ENCODE measurements around the gene UBAC2.

UBAC2 gene

GRCh38 chr13:99223587-99223986 lies 22.9 kb downstream of the UBAC2 start:
- H3K4me3 ChIP-seq (ENCODE audit: low read depth, low read length, poor library complexity, severe bottlenecking): no peak overlapping the region
- H3K9me2 ChIP-seq (ENCODE audit: low read depth, low read length): no peaks in the 10 kb centered on the region
- peaks cover 7% of the 10 kb centered on the region; the same call in 1 of the 2 replicates for H4K20me1 ChIP-seq (ENCODE audit: insufficient read depth, low read length)
- H3K79me2 ChIP-seq (ENCODE audit: insufficient read depth, low read length): peaks cover 38% of the 10 kb centered on the region
- TF ChIP-seq CTCF (IDR thresholded peaks at IDR 0.05; ENCODE audit: low read length): no peak
- no peak for TF ChIP-seq EZH2 (IDR thresholded peaks at IDR 0.05; ENCODE audit: borderline replicate concordance, low read length)
- H3K4me2 ChIP-seq (ENCODE audit: low read length): no peak overlapping the region
- peaks cover 28% of the 10 kb centered on the region for H3K36me3 ChIP-seq (ENCODE audit: insufficient read depth, low read length)
- no peak overlapping the region for H2AFZ ChIP-seq (ENCODE audit: low read length)
- H3K27ac ChIP-seq (ENCODE audit: low read depth, low read length, poor library complexity, severe bottlenecking): no peak overlapping the region
- peaks cover 8% of the 10 kb centered on the region for H3K9me3 ChIP-seq (ENCODE audit: low read length)
- no peaks in the 10 kb centered on the region for H3F3A ChIP-seq (ENCODE audit: insufficient read depth, low read length)
- no peak overlapping the region for H3K9ac ChIP-seq (ENCODE audit: low read length)
- peaks cover 67% of the 10 kb centered on the region for H3K4me1 ChIP-seq (ENCODE audit: insufficient read depth, low read length, severe bottlenecking)
- 0 out of 2 replicates have a peak, but pooled peaks cover 4% of the 10 kb centered on the region for H3K27me3 ChIP-seq (ENCODE audit: insufficient read depth, low read length)

- peaks cover 38% of the 10 kb centered on the region for H3K79me2 ChIP-seq (ENCODE audit: insufficient read depth, low read length)
- H3K4me2 ChIP-seq (ENCODE audit: low read length): no peak overlapping the region
- H3K9me3 ChIP-seq (ENCODE audit: low read length): peaks cover 8% of the 10 kb centered on the region
- H3K4me1 ChIP-seq (ENCODE audit: insufficient read depth, low read length, severe bottlenecking): peaks cover 67% of the 10 kb centered on the region
- no peak for TF ChIP-seq CTCF (IDR thresholded peaks at IDR 0.05; ENCODE audit: low read length)
- no peak for TF ChIP-seq EZH2 (IDR thresholded peaks at IDR 0.05; ENCODE audit: borderline replicate concordance, low read length)
- peaks cover 7% of the 10 kb centered on the region; the same call in 1 of the 2 replicates for H4K20me1 ChIP-seq (ENCODE audit: insufficient read depth, low read length)
- 0 out of 2 replicates have a peak, but pooled peaks cover 4% of the 10 kb centered on the region for H3K27me3 ChIP-seq (ENCODE audit: insufficient read depth, low read length)
- H3K9me2 ChIP-seq (ENCODE audit: low read depth, low read length): no peaks in the 10 kb centered on the region
- no peak overlapping the region for H3K27ac ChIP-seq (ENCODE audit: low read depth, low read length, poor library complexity, severe bottlenecking)
- no peaks in the 10 kb centered on the region for H3F3A ChIP-seq (ENCODE audit: insufficient read depth, low read length)
- no peak overlapping the region for H2AFZ ChIP-seq (ENCODE audit: low read length)
- H3K36me3 ChIP-seq (ENCODE audit: insufficient read depth, low read length): peaks cover 28% of the 10 kb centered on the region
- H3K4me3 ChIP-seq (ENCODE audit: low read depth, low read length, poor library complexity, severe bottlenecking): no peak overlapping the region
- H3K9ac ChIP-seq (ENCODE audit: low read length): no peak overlapping the region
Observed at GRCh38 chr13:99224021-99224420, 23.4 kb downstream of the UBAC2 start.

- no peaks in the 10 kb centered on the region for H3K9me2 ChIP-seq (ENCODE audit: low read depth, low read length)
- no peak overlapping the region for H3K4me3 ChIP-seq (ENCODE audit: low read depth, low read length, poor library complexity, severe bottlenecking)
- H3K4me2 ChIP-seq (ENCODE audit: low read length): no peak overlapping the region
- H3K9ac ChIP-seq (ENCODE audit: low read length): no peak overlapping the region
- H3K36me3 ChIP-seq (ENCODE audit: insufficient read depth, low read length): peaks cover 28% of the 10 kb centered on the region
- no peaks in the 10 kb centered on the region for H3F3A ChIP-seq (ENCODE audit: insufficient read depth, low read length)
- 0 out of 2 replicates have a peak, but pooled peaks cover 4% of the 10 kb centered on the region for H3K27me3 ChIP-seq (ENCODE audit: insufficient read depth, low read length)
- peaks cover 72% of the 10 kb centered on the region for H3K4me1 ChIP-seq (ENCODE audit: insufficient read depth, low read length, severe bottlenecking)
- TF ChIP-seq CTCF (IDR thresholded peaks at IDR 0.05; ENCODE audit: low read length) (no peak), EZH2 (IDR thresholded peaks at IDR 0.05; ENCODE audit: borderline replicate concordance, low read length) (no peak)
- H3K79me2 ChIP-seq (ENCODE audit: insufficient read depth, low read length): peaks cover 38% of the 10 kb centered on the region
- no peak overlapping the region for H3K27ac ChIP-seq (ENCODE audit: low read depth, low read length, poor library complexity, severe bottlenecking)
- H3K9me3 ChIP-seq (ENCODE audit: low read length): peaks cover 8% of the 10 kb centered on the region
- no peak overlapping the region for H2AFZ ChIP-seq (ENCODE audit: low read length)
- H4K20me1 ChIP-seq (ENCODE audit: insufficient read depth, low read length): peaks cover 7% of the 10 kb centered on the region; the same call in 1 of the 2 replicates
Observed at GRCh38 chr13:99225078-99225477, 24.4 kb downstream of the UBAC2 start.

All from OCI-LY1 (cell line).